Peyer's patch (tissue), 4 donors: Measurements from ENCODE around the gene DHX57. TPM values are rescaled to one million over a fixed set of nuclear protein-coding genes. Genes with fewer than 3 reads are reported as not detected.

ENCODE experiments used
- DNase-seq, 3 donors: peaks; one replicate each; pipeline ENCODE4 v3.0.0-alpha.2; 2017 to 2019
- H3K27ac ChIP-seq, 4 donors: fragments of 200-600 bp; sonication (generic); one replicate each; pipeline ENCODE4 v1.5.1; 2016 to 2019
- H3K27me3 ChIP-seq, 2 donors: fragments of 200-600 bp; sonication (generic); one replicate each; pipeline ENCODE4 v1.5.1; 2019
- H3K36me3 ChIP-seq, 3 donors: fragments of 200-600 bp; sonication (generic); one replicate each; pipeline ENCODE4 v1.5.1; 2016 to 2019
- H3K4me1 ChIP-seq, 4 donors: fragments of 200-600 bp; sonication (generic); one replicate each; pipeline ENCODE4 v1.5.1; 2016 to 2019
- H3K4me3 ChIP-seq, 4 donors: fragments of 200-600 bp; sonication (generic); 1 replicate in 3 of 4; 2 replicates in 1 of 4; pipeline ENCODE4 v1.5.1; 2016 to 2019; ENCODE audit warnings: mild to moderate bottlenecking in 1 of 4
- H3K9me3 ChIP-seq, 4 donors: fragments of 200-600 bp; sonication (generic); one replicate each; pipeline ENCODE4 v1.5.1; 2016 to 2019; ENCODE audit warnings: mild to moderate bottlenecking in 1 of 4
- CTCF ChIP-seq, 6 experiments: fragments of 450-650 bp in 4 of 6; fragments of 200-600 bp in 2 of 6; sonication (generic) in 1 of 6; IDR thresholded peaks; one replicate each; pipeline ENCODE4 v1.5.1; 2017 to 2019; ENCODE audit warnings: antibody characterized with exemption in 6 of 6, mild to moderate bottlenecking in 3 of 6, moderate library complexity in 1 of 6
- POLR2A ChIP-seq, 2 donors: fragments of 450-650 bp; IDR thresholded peaks; one replicate each; pipeline ENCODE4 v1.5.1; 2017; ENCODE audit warnings: antibody characterized with exemption in 2 of 2, mild to moderate bottlenecking in 2 of 2, moderate library complexity in 2 of 2
- total RNA-seq, 4 donors: library from RNA; depleted of rRNA; stranded (reverse); fragments of >200 nt; gene quantifications; one replicate each; pipeline ENCODE4 v1.1.0, GENCODE V29; 2016

DHX57 gene
- total RNA-seq, 4 donors from 2014 or later: 4.5 to 69.3 (median 7.3) TPM

DNA sequence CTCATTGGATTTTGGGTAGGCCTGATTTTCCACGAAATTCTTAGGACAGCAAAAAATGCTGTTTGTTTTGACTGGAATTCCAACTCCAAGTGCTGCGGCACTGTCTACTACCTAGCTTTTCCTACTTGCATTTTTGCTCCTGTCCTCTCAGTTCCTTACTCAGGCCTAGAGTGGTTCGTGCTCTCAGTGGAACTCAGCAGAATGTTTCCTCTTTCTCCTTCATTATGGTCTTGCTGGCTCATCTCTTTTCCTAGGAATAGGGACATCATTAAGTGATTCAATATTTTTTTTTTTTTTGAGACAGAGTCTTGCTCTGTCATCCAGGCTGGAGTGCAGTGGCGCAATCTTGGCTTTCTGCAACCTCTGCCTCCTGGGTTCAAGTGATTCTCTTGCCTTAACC, 59.8 kb downstream of the DHX57 start:
- Histone ChIP-seq H3K36me3 (peaks cover 0 to 23% (median 0%) of the 10 kb centered on the region in 3 donors), H3K4me1 (no peaks in the 10 kb centered on the region), H3K4me3 (no peak overlapping the region), H3K9me3 (no peaks in the 10 kb centered on the region), H3K27me3 (no peaks in the 10 kb centered on the region), H3K27ac (no peak overlapping the region)
- no peak for TF ChIP-seq POLR2A (IDR thresholded peaks at IDR 0.05)
- DNase-seq: no peak

- TF ChIP-seq CTCF (IDR thresholded peaks at IDR 0.05) (no peak), POLR2A (IDR thresholded peaks at IDR 0.05) (no peak)
- Histone ChIP-seq H3K36me3 (peaks cover 0 to 21% (median 0%) of the 10 kb centered on the region in 3 donors), H3K27me3 (no peaks in the 10 kb centered on the region), H3K27ac (no peak overlapping the region), H3K4me1 (no peaks in the 10 kb centered on the region), H3K9me3 (no peaks in the 10 kb centered on the region), H3K4me3 (no peak overlapping the region)
- no peak for DNase-seq
Observed at GRCh38 chr2:38810488-38810887, 65.2 kb downstream of the DHX57 start.

GRCh38 chr2:38808677-38809076, 67.1 kb downstream of the DHX57 start:
- Histone ChIP-seq H3K36me3 (peaks cover 0 to 12% (median 0%) of the 10 kb centered on the region in 3 donors), H3K4me1 (no peaks in the 10 kb centered on the region), H3K4me3 (no peak overlapping the region), H3K9me3 (no peaks in the 10 kb centered on the region), H3K27ac (no peak overlapping the region), H3K27me3 (no peaks in the 10 kb centered on the region)
- no peak for DNase-seq
- TF ChIP-seq POLR2A (IDR thresholded peaks at IDR 0.05) (no peak), CTCF (IDR thresholded peaks at IDR 0.05) (no peak)

DNA sequence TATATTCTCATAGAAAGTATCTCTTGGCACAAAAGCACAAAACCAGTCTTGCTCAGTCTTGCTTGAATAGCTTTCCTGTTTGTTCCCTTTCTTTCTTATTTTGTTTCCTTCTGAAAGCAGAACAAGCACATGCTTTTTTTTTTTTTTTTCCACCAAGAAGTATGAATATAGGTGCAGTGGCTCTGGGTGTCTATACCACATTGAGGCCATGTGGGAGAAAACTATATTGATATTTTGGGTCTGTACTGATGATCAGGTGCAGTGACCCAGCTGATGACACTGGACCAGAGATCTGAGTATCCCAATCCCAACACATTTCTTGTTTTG, 69.0 kb downstream of the DHX57 start:
- H3K4me3 ChIP-seq: no peak overlapping the region
- TF ChIP-seq CTCF (IDR thresholded peaks at IDR 0.05) (no peak), POLR2A (IDR thresholded peaks at IDR 0.05) (no peak)
- H3K4me1 ChIP-seq: no peaks in the 10 kb centered on the region
- H3K27ac ChIP-seq: no peak overlapping the region
- H3K36me3 ChIP-seq: peaks cover 0 to 18% (median 0%) of the 10 kb centered on the region in 3 donors
- no peak for DNase-seq
- H3K9me3 ChIP-seq: no peaks in the 10 kb centered on the region
- no peaks in the 10 kb centered on the region for H3K27me3 ChIP-seq

DNA sequence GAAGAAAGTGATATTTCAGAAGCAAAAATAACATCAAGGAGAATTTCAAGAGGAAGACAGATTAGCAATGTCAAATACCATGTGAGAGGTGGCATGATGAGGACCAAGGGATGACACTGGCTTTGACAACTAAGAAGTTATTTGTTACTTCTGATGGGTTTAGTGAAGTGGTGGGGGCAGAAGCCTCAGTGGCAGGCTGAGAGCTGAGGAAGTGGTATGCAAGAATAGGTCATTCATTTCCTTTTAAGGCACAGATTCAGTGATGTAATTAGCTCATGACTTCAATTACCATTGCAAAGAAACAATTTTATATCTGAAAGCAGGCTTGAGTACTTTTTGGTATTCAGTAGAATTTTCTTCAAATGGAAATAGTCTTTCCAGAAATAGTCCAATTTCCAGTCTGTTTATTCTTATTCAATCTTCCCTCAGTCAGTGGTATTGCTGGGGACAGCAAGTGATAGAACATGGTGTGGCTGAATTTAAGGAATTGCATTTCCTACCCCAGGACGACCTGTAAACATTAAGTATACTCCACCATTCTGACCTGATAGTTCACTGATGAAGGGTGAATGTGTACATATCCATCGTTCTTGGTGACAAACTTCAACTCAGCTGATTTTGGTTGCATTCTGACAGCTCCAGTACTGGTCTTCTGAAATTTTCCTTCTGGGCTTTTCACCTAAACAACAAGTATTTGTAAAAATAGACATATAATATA, 69.6 kb downstream of the DHX57 start:
- DNase-seq: no peak
- Histone ChIP-seq H3K36me3 (peaks cover 0 to 14% (median 0%) of the 10 kb centered on the region in 3 donors), H3K4me1 (no peaks in the 10 kb centered on the region), H3K27ac (no peak overlapping the region), H3K9me3 (no peaks in the 10 kb centered on the region), H3K27me3 (no peaks in the 10 kb centered on the region), H3K4me3 (no peak overlapping the region)
- TF ChIP-seq CTCF (IDR thresholded peaks at IDR 0.05) (no peak), POLR2A (IDR thresholded peaks at IDR 0.05) (no peak)

DNA sequence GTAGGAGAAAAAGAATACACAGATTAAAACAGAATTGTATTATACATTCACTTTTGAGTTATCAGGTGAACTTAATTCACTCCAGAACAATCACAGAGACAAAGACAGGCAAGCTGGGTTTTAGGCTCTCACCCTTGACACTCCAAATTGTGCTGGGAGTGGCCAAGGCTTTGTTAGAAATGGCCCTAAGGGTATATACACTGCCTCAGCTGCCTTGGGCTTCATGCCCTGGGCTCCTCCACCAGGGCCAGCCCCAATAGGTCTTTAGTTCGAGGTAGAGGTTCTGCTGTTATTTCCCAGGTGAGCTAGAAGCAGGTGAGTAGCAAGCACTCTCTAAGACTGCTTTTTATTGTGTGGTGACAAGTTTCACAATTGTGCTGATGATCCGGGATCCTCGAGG, 77.8 kb downstream of the DHX57 start:
- no peak for TF ChIP-seq POLR2A (IDR thresholded peaks at IDR 0.05)
- no peak for TF ChIP-seq CTCF (IDR thresholded peaks at IDR 0.05)
- Histone ChIP-seq H3K36me3 (peaks cover 0 to 6% (median 0%) of the 10 kb centered on the region in 3 donors), H3K9me3 (no peaks in the 10 kb centered on the region), H3K4me1 (peaks cover 0 to 4% (median 0%) of the 10 kb centered on the region in 4 donors), H3K27ac (no peak overlapping the region), H3K27me3 (no peaks in the 10 kb centered on the region), H3K4me3 (no peak overlapping the region)
- DNase-seq: no peak
